Measurements from ENCODE around the gene LTBP1. TPM values are rescaled to one million over a fixed set of nuclear protein-coding genes. Genes with fewer than 3 reads are reported as not detected.

The LTBP1 gene
- total RNA-seq, 2 experiments from 2014 or later = 0.14 to 0.31 TPM

GRCh38 chr2:32925283-32925815, 21.4 kb upstream of the LTBP1 start:
- DNase-seq = no peak
- Mint-ChIP-seq H3K27me3 (peaks cover 16% of the 10 kb centered on the region), H3K4me3 (no peak overlapping the region), H3K27ac (no peak overlapping the region), H3K9me3 (no peaks in the 10 kb centered on the region), H3K36me3 (no peaks in the 10 kb centered on the region), H3K4me1 (no peaks in the 10 kb centered on the region)

GRCh38 chr2:32925976-32926707, 20.6 kb upstream of the LTBP1 start:
- no peak for DNase-seq
- H3K4me1 Mint-ChIP-seq = no peaks in the 10 kb centered on the region
- no peaks in the 10 kb centered on the region for H3K36me3 Mint-ChIP-seq
- H3K4me3 Mint-ChIP-seq = no peak overlapping the region
- H3K27ac Mint-ChIP-seq = no peak overlapping the region
- H3K27me3 Mint-ChIP-seq = peaks cover 16% of the 10 kb centered on the region
- H3K9me3 Mint-ChIP-seq = no peaks in the 10 kb centered on the region

GRCh38 chr2:32926708-32927084, 20.1 kb upstream of the LTBP1 start:
- Mint-ChIP-seq H3K27ac (no peak overlapping the region), H3K36me3 (no peaks in the 10 kb centered on the region), H3K27me3 (peaks cover 16% of the 10 kb centered on the region), H3K4me3 (no peak overlapping the region), H3K4me1 (no peaks in the 10 kb centered on the region), H3K9me3 (no peaks in the 10 kb centered on the region)
- no peak for DNase-seq

GRCh38 chr2:32930436-32930835, 16.3 kb upstream of the LTBP1 start:
- no peaks in the 10 kb centered on the region for H3K36me3 Mint-ChIP-seq

GRCh38 chr2:32931519-32931918, 15.2 kb upstream of the LTBP1 start:
- Mint-ChIP-seq H3K27me3 (peaks cover 25% of the 10 kb centered on the region), H3K9me3 (no peaks in the 10 kb centered on the region), H3K4me1 (no peaks in the 10 kb centered on the region), H3K27ac (no peak overlapping the region), H3K36me3 (no peaks in the 10 kb centered on the region), H3K4me3 (no peak overlapping the region)
- DNase-seq = no peak

More at GRCh38 chr2:32930436-32930835, 16.3 kb upstream of the LTBP1 start:
- H3K4me3 Mint-ChIP-seq = no peak overlapping the region
- H3K27me3 Mint-ChIP-seq = peaks cover 21% of the 10 kb centered on the region
- DNase-seq = no peak
- no peak overlapping the region for H3K27ac Mint-ChIP-seq
- H3K9me3 Mint-ChIP-seq = no peaks in the 10 kb centered on the region
- no peaks in the 10 kb centered on the region for H3K4me1 Mint-ChIP-seq

GRCh38 chr2:32931945-32932709, 14.6 kb upstream of the LTBP1 start:
- H3K27me3 Mint-ChIP-seq = peaks cover 25% of the 10 kb centered on the region
- H3K36me3 Mint-ChIP-seq = no peaks in the 10 kb centered on the region
- no peak overlapping the region for H3K4me3 Mint-ChIP-seq
- H3K4me1 Mint-ChIP-seq = no peaks in the 10 kb centered on the region
- H3K27ac Mint-ChIP-seq = no peak overlapping the region
- H3K9me3 Mint-ChIP-seq = no peaks in the 10 kb centered on the region
- no peak for DNase-seq

- H3K27ac Mint-ChIP-seq = no peak overlapping the region
- H3K4me1 Mint-ChIP-seq = no peaks in the 10 kb centered on the region
- H3K36me3 Mint-ChIP-seq = no peaks in the 10 kb centered on the region
- peaks cover 20% of the 10 kb centered on the region for H3K27me3 Mint-ChIP-seq
- no peak for DNase-seq
- no peaks in the 10 kb centered on the region for H3K9me3 Mint-ChIP-seq
- H3K4me3 Mint-ChIP-seq = no peak overlapping the region
These were observed 13.7 kb upstream of the LTBP1 start for GRCh38 chr2:32932825-32933755.

- no peak for DNase-seq
- Mint-ChIP-seq H3K9me3 (no peaks in the 10 kb centered on the region), H3K4me1 (no peaks in the 10 kb centered on the region), H3K27me3 (peaks cover 19% of the 10 kb centered on the region), H3K27ac (no peak overlapping the region), H3K4me3 (no peak overlapping the region), H3K36me3 (no peaks in the 10 kb centered on the region)
These were observed 13.0 kb upstream of the LTBP1 start for GRCh38 chr2:32933756-32934095.

GRCh38 chr2:32937602-32938448, 8.9 kb upstream of the LTBP1 start:
- no peaks in the 10 kb centered on the region for H3K4me1 Mint-ChIP-seq
- H3K27ac Mint-ChIP-seq = no peak overlapping the region
- peaks cover 32% of the 10 kb centered on the region for H3K27me3 Mint-ChIP-seq
- H3K36me3 Mint-ChIP-seq = no peaks in the 10 kb centered on the region
- no peak for DNase-seq
- H3K4me3 Mint-ChIP-seq = no peak overlapping the region
- H3K9me3 Mint-ChIP-seq = no peaks in the 10 kb centered on the region

GRCh38 chr2:32938934-32939333, 7.8 kb upstream of the LTBP1 start:
- no peak for DNase-seq
- no peaks in the 10 kb centered on the region for H3K36me3 Mint-ChIP-seq
- no peak overlapping the region for H3K27ac Mint-ChIP-seq

GRCh38 chr2:32940316-32940997, 6.3 kb upstream of the LTBP1 start:
- H3K27me3 Mint-ChIP-seq = peaks cover 39% of the 10 kb centered on the region
- H3K4me3 Mint-ChIP-seq = no peak overlapping the region
- no peaks in the 10 kb centered on the region for H3K9me3 Mint-ChIP-seq
- no peaks in the 10 kb centered on the region for H3K36me3 Mint-ChIP-seq
- H3K4me1 Mint-ChIP-seq = no peaks in the 10 kb centered on the region
- no peak for DNase-seq
- no peak overlapping the region for H3K27ac Mint-ChIP-seq

More at GRCh38 chr2:32938934-32939333, 7.8 kb upstream of the LTBP1 start:
- H3K9me3 Mint-ChIP-seq = no peaks in the 10 kb centered on the region
- peaks cover 27% of the 10 kb centered on the region for H3K27me3 Mint-ChIP-seq
- no peak overlapping the region for H3K4me3 Mint-ChIP-seq
- H3K4me1 Mint-ChIP-seq = no peaks in the 10 kb centered on the region

GRCh38 chr2:32941944-32942690, 4.6 kb upstream of the LTBP1 start:
- Mint-ChIP-seq H3K27me3 (peaks cover 40% of the 10 kb centered on the region), H3K4me1 (peaks cover 2% of the 10 kb centered on the region), H3K36me3 (no peaks in the 10 kb centered on the region), H3K27ac (no peak overlapping the region), H3K9me3 (no peaks in the 10 kb centered on the region), H3K4me3 (no peak overlapping the region)
- no peak for DNase-seq

- no peaks in the 10 kb centered on the region for H3K36me3 Mint-ChIP-seq
- H3K9me3 Mint-ChIP-seq = no peaks in the 10 kb centered on the region
- H3K27ac Mint-ChIP-seq = no peak overlapping the region
- no peak overlapping the region for H3K4me3 Mint-ChIP-seq
- DNase-seq = no peak
- peaks cover 3% of the 10 kb centered on the region for H3K4me1 Mint-ChIP-seq
- H3K27me3 Mint-ChIP-seq = peaks cover 41% of the 10 kb centered on the region
These were observed 3.8 kb upstream of the LTBP1 start for GRCh38 chr2:32942793-32943485.
